Stimulated activated memory B cell treated with anti-CD40 and anti-IgM and Interleukin-4, amounts not matched to agents 10 μg/mL and 1 μg/mL and 100 μg/mL, for 72 hours (primary cell): ENCODE results near the gene SF3A2.

Source experiments
- ATAC-seq: fragments of 150-1000 bp; cut with Tn5 transposase; 2 replicates; pipeline ENCODE4 v1.10.0; 2021
- H3K27ac Mint-ChIP-seq: one replicate; pipeline ENCODE4 v1.8.0; 2022; ENCODE audit warnings: mild to moderate bottlenecking, mixed read lengths
- H3K27me3 Mint-ChIP-seq: one replicate; pipeline ENCODE4 v1.8.0; 2022; ENCODE audit warnings: mixed read lengths
- H3K36me3 Mint-ChIP-seq: one replicate; pipeline ENCODE4 v1.8.0; 2022; ENCODE audit warnings: mixed read lengths
- H3K4me1 Mint-ChIP-seq: one replicate; pipeline ENCODE4 v1.8.0; 2022; ENCODE audit warnings: mixed read lengths
- H3K4me3 Mint-ChIP-seq: one replicate; pipeline ENCODE4 v1.8.0; 2022; ENCODE audit warnings: mild to moderate bottlenecking, moderate library complexity, mixed read lengths
- H3K9me3 Mint-ChIP-seq: one replicate; pipeline ENCODE4 v1.8.0; 2022; ENCODE audit warnings: mixed read lengths

Gene SF3A2

DNA sequence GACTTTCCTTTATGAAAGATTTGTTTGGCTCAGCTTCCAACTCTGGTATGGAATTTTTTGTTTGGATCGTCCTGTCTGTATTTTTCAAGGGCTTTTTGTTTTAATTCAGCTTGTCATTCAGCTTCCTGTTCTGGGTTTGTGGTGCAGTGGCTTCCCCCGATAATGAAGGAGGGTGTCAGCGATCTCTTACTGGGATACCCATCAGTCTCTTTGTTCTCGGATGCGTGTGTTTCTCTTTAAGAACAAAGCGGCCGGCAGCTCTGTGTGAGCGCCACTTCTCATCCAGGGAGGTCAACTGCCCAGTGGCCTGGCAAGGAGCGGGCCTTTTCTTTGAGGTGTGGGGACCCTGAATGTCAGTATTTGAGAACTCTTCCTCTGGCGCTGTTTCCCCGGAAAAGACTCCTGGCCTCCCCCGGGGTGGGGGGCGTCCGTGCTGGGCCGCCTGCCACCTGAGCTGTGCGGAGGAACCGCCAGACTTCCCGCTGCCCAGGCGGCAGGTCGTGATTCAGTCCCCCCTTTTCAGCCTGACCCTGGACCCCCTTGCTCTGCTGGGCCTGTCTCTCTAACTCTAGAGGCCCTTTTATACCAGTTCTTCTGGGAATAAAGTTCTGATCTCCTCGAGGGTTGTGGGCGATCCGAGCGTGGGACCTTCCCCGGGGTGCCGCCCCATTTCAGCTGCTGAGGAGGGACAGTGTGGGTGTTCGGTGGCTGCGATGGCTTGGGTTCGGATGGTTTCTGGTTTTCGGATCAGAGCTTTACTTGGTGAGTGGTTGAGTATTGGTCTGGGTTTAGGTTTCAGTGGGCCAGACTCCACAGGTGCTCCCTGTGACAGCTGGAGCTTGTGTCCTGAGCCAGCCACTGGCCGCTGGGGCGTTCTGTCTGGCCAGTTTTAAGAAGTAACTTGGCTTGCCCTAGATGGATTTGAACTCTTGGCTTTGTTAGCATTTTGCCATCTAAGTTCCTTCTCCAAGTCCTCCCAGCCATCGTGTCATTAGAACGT, 3.4 kb downstream of the SF3A2 start:
- no peak for ATAC-seq
- no peaks in the 10 kb centered on the region for H3K27me3 Mint-ChIP-seq
- H3K9me3 Mint-ChIP-seq = no peaks in the 10 kb centered on the region
- H3K4me3 Mint-ChIP-seq = peak overlapping the region; percentile 86
- peaks cover 65% of the 10 kb centered on the region for H3K4me1 Mint-ChIP-seq
- H3K36me3 Mint-ChIP-seq = peaks cover 52% of the 10 kb centered on the region
- H3K27ac Mint-ChIP-seq = peak overlapping the region; percentile 91

DNA sequence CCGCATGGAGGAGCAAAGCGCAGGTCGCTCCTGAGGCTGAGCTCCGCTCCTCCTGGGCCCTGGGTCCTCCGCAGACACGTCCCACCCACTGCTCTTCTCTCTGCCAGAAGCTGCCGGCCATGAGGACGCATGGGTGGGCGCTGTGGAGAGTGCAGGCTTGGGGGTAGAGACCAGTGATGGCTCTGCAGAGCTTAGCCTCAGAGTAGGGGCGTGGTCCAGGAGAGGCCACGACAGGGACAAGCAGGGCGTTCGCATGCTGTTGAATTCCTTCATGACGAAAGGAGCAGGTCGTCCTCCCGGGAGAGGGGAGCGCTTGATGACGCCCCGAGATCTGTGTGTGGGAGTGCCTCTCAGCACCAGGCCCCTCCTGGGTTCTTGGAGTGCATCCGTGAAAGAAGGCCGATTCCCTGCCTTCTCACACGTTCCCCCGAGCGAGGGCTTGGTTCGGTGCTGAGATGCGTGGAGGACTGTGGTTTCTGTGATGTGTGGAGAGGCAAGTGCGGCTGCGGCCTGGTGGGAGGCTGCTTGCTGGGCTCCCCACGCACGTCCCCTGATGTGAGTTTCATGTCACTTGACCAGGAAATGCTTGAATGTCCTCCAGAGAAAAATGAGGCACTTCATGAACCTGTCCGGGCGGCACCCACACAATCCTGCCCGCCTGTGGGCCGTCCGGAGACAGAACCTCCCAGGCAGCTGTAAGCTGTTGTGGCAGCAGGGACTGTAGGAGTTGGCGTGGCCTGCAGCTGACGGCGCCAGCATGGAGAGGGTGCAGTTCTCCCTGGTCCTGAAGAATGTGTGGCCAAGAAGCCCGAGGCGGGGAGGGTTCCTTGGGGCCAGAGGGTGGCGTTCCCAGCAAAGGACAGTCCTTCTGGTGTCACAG, 4.5 kb downstream of the SF3A2 start:
- no peaks in the 10 kb centered on the region for H3K27me3 Mint-ChIP-seq
- no peak overlapping the region for H3K27ac Mint-ChIP-seq
- H3K9me3 Mint-ChIP-seq = no peaks in the 10 kb centered on the region
- H3K4me3 Mint-ChIP-seq = no peak overlapping the region
- peaks cover 60% of the 10 kb centered on the region for H3K4me1 Mint-ChIP-seq
- H3K36me3 Mint-ChIP-seq = peaks cover 63% of the 10 kb centered on the region
- no peak for ATAC-seq

DNA sequence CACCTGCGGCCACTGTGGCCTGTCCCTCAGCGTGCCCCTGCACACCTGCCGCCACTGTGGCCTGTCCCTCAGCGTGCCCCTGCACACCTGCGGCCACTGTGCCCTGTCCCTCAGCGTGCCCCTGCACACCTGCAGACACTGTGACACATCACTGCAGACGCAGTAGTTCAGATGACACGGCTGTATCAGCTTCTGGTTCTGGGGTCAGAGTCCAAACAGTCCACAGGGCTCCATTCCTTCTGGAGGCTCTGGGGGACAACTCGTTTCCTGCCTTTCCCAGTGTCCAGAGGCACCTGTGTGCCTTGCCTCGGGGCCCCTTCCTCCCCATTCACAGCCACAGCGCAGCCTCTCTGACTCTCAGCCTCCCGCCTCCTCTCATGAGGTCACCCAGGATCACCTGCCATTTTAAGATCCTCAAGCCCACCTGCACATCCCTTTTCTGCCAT, 5.5 kb downstream of the SF3A2 start:
- Mint-ChIP-seq H3K27ac (peak overlapping the region; percentile 17), H3K4me3 (no peak overlapping the region), H3K36me3 (peaks cover 73% of the 10 kb centered on the region), H3K27me3 (no peaks in the 10 kb centered on the region), H3K4me1 (peaks cover 60% of the 10 kb centered on the region), H3K9me3 (no peaks in the 10 kb centered on the region)
- ATAC-seq = no peak

DNA sequence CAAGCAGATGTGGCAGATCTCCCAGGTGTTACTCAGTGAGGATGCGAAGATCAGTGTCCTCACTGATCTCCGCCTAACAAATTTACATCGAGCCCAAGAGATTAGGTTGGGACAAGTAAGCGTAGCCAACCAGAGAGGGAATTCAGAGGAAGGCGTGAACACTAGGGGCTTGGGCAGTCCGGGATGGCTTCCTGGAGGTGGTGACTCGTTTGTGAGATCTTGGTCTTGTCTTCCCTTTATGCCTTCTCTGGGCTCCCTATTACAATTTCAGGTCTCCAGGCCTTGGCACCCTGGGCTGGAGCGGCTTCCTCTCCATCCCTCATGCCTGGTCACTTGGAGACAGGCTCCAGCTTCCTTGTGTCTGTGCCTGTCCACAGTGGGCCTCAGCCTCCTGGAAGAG, 6.2 kb downstream of the SF3A2 start:
- ATAC-seq = no peak
- Mint-ChIP-seq H3K27ac (peak overlapping the region; percentile 17), H3K4me3 (no peak overlapping the region), H3K27me3 (no peaks in the 10 kb centered on the region), H3K4me1 (peaks cover 55% of the 10 kb centered on the region), H3K36me3 (peaks cover 78% of the 10 kb centered on the region), H3K9me3 (no peaks in the 10 kb centered on the region)

GRCh38 chr19:2243274-2244124, 6.9 kb downstream of the SF3A2 start:
- Mint-ChIP-seq H3K4me3 (no peak overlapping the region), H3K27ac (no peak overlapping the region), H3K4me1 (peaks cover 50% of the 10 kb centered on the region), H3K36me3 (peaks cover 78% of the 10 kb centered on the region), H3K27me3 (no peaks in the 10 kb centered on the region), H3K9me3 (no peaks in the 10 kb centered on the region)
- no peak for ATAC-seq

GRCh38 chr19:2244125-2244411, 7.4 kb downstream of the SF3A2 start:
- Mint-ChIP-seq H3K9me3 (no peaks in the 10 kb centered on the region), H3K27me3 (no peaks in the 10 kb centered on the region), H3K36me3 (peaks cover 79% of the 10 kb centered on the region), H3K4me3 (no peak overlapping the region), H3K27ac (no peak overlapping the region), H3K4me1 (peaks cover 47% of the 10 kb centered on the region)
- no peak for ATAC-seq

GRCh38 chr19:2244486-2244885, 7.9 kb downstream of the SF3A2 start:
- no peak overlapping the region for H3K27ac Mint-ChIP-seq
- H3K4me1 Mint-ChIP-seq = peaks cover 43% of the 10 kb centered on the region

DNA sequence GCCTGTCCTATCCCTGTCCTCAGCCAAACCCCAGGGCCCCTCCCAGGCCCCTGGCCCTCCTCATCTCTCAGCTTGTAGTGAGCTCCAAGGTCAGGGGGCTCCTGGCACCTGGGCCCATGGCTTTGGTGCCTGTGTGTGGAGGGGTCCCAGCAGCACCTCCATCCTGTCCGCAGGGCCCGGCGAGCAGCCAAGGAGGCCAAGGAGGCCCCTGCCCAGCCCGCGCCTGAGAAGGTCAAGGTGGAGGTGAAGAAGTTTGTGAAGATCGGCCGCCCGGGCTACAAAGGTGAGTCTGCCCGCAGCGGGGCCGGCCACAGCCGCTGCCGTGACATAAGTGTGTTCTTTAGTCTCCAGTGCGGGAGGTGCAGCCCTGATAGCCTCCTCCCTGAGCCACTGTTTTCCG, 8.6 kb downstream of the SF3A2 start:
- Mint-ChIP-seq H3K36me3 (peaks cover 67% of the 10 kb centered on the region), H3K27me3 (peaks cover 5% of the 10 kb centered on the region), H3K4me1 (peaks cover 39% of the 10 kb centered on the region), H3K4me3 (no peak overlapping the region), H3K9me3 (no peaks in the 10 kb centered on the region), H3K27ac (no peak overlapping the region)
- no peak for ATAC-seq

More at GRCh38 chr19:2244486-2244885, 7.9 kb downstream of the SF3A2 start:
- no peak overlapping the region for H3K4me3 Mint-ChIP-seq
- peaks cover 75% of the 10 kb centered on the region for H3K36me3 Mint-ChIP-seq
- no peaks in the 10 kb centered on the region for H3K9me3 Mint-ChIP-seq
- ATAC-seq = no peak
- H3K27me3 Mint-ChIP-seq = no peaks in the 10 kb centered on the region

DNA sequence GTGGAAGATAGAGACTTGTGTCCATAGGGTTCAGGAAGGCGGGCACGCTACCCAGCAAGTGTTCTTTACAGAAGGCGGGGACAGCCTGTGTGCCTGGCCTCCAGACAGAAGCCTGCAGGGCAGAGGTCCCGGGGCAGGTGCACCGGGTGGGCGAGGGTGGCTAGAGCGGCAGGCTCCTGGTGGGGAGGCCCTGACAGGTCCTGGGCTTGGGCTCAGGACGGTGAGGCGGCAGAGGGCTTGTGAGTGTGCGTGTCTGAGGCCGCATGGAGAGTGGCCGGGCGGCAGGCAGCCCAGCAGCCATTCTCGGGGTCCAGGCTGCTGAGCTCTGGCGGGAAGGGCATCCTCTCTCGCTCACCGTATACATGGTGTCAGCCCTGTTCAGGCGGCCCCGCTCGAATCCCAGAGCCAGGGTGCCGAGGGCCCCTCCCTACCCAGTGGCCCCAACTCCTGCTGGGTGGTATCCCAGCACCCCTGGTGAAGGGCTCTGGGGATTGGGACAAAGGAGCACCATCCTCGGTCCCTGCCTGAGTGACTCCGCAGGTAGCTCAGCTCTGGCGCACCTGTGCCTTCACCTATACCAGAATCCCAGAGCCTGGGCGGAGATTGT, 9.5 kb downstream of the SF3A2 start:
- H3K4me3 Mint-ChIP-seq = no peak overlapping the region
- no peaks in the 10 kb centered on the region for H3K9me3 Mint-ChIP-seq
- no peak overlapping the region for H3K27ac Mint-ChIP-seq
- H3K27me3 Mint-ChIP-seq = peaks cover 9% of the 10 kb centered on the region
- H3K4me1 Mint-ChIP-seq = peaks cover 34% of the 10 kb centered on the region
- ATAC-seq = no peak
- peaks cover 60% of the 10 kb centered on the region for H3K36me3 Mint-ChIP-seq

GRCh38 chr19:2246801-2247361, 10.3 kb downstream of the SF3A2 start:
- Mint-ChIP-seq H3K36me3 (peaks cover 60% of the 10 kb centered on the region), H3K27ac (no peak overlapping the region), H3K27me3 (peaks cover 13% of the 10 kb centered on the region), H3K4me3 (no peak overlapping the region), H3K9me3 (no peaks in the 10 kb centered on the region), H3K4me1 (peaks cover 31% of the 10 kb centered on the region)
- ATAC-seq = no peak

DNA sequence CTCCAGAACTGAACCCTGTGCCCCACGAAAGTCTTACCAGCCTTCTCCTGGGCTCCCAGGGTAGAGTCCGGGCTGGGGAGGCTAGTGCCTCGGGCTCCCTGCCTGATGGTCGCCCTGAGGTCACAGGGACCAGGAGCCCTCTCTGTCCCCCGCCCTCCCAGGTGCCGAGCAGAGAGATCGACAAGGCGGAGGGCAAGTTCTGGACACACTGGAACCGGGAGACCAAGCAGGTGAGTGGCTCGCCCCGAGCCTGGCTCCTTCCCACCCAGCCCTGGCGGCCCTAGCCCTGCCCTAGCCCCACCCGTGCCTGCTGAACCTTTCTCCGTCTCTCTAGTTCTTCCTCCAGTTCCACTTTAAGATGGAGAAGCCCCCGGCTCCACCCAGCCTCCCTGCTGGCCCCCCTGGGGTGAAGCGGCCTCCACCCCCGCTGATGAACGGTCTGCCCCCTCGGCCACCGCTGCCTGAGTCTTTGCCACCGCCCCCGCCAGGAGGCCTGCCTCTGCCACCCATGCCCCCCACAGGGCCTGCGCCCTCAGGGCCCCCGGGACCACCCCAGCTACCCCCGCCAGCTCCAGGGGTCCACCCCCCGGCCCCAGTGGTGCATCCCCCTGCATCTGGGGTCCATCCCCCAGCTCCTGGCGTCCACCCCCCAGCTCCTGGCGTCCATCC, 10.9 kb downstream of the SF3A2 start:
- Mint-ChIP-seq H3K4me3 (no peak overlapping the region), H3K36me3 (peaks cover 55% of the 10 kb centered on the region), H3K9me3 (no peaks in the 10 kb centered on the region), H3K27me3 (peaks cover 20% of the 10 kb centered on the region), H3K27ac (no peak overlapping the region), H3K4me1 (peaks cover 32% of the 10 kb centered on the region)
- peak; percentile 20 for ATAC-seq

GRCh38 chr19:2248136-2249009, 11.7 kb downstream of the SF3A2 start:
- peaks cover 24% of the 10 kb centered on the region for H3K27me3 Mint-ChIP-seq
- H3K27ac Mint-ChIP-seq = no peak overlapping the region
- no peak overlapping the region for H3K4me3 Mint-ChIP-seq
- H3K4me1 Mint-ChIP-seq = peaks cover 32% of the 10 kb centered on the region
- ATAC-seq = peak; percentile 54
- no peaks in the 10 kb centered on the region for H3K9me3 Mint-ChIP-seq
- H3K36me3 Mint-ChIP-seq = peaks cover 51% of the 10 kb centered on the region
